Ramos (cell line): ENCODE results near the gene PAPSS2.
"Not testable (repeated sequence)": the region's sequence is repeated elsewhere in the genome, so short reads cannot be mapped to it uniquely, and the experiment has no call there.

Experiments used
- in situ Hi-C: fragments of 300-500 bp; cut with MboI; formaldehyde crosslinking; loops from one replicate; pipeline ENCODE4 v1.14.3; 2022; ENCODE audit warnings: low sequenced_read_pairs; ENCODE audit not compliant: unreplicated experiment

Gene PAPSS2

DNA sequence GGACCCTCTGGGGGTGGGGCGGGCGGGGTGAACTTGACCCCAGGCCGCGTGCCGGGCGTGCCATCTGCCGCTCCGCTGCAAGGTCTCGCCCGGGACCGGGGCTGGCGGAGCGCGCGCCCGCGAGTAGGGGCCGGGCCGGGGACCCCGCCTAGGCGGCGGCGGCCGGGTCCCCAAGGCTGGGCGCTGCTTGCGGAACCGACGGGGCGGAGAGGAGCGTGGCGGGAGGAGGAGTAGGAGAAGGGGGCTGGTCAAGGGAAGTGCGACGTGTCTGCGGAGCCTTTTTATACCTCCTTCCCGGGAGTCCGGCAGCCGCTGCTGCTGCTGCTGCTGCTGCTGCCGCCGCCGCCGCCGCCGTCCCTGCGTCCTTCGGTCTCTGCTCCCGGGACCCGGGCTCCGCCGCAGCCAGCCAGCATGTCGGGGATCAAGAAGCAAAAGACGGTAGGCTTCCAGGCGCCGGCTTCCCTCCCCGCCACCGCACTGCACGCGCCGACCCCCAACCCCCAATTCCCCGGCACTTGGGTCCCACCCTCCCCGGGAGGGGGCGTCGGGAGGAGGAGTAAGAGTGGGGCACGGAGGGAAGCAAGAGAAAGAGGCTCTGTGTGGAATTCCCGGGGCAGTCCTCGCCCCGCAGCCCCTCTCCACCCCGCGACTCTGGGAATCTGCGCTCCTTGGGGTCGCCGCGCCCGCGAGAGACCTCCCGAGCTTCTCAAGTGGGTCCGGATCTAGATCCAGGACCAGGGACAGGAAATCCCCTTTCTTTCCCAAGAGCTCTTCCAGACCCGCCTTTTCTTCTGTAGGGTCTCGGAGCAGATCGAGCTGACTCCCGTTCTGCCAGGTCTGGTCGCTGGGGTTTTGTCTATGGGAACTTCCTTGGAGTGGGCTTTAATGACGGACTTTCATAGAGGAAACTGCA, at the start of gene PAPSS2:
Gene PAPSS2 (plus strand): TSS at position 308 of the 913 bp plus-strand sequence. CDS start 104 bp downstream, at position 412.
- in situ Hi-C loops = loop anchor here (10.0 to 25.0 kb wide), 2 partner anchors 75 to 902 kb away; no protein-coding TSS in a partner anchor

DNA sequence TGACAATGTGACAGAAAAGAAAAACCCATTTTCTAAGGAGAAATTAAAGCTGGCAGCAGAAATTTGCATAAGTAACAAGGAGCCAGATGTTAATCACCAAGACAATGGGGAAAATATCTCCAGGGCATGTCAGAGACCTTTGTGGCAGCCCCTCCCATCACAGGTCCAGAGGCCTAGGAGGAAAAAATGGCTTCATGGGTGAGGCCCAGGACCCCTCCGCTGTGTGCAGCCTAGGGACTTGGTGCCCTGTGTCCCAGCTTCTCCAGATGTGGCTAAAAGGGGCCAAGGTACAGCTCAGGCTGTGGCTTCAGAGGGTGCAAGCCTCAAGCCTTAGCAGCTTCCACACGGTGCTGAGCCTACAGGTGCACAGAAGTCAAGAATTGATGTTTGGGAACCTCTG, 48.3 kb upstream of the PAPSS2 start:
- in situ Hi-C loops = not testable (repeated sequence)

DNA sequence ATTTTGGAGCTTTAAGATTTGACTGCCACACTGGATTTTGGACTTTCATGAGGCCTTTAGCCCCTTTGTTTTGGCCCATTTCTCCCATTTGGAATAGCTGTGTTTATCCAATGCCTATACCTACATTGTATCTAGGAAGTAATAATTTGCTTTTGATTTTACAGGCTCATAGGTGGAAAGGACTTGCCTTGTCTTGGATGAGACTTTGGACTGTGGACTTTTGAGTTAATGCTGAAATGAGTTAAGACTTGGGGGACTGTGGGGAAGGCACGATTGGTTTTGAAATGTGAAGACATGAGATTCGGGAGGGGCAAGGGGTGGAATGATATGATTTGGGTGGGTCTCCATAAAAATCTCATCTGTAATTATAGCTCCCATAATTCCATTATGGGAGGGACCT, 47.6 kb upstream of the PAPSS2 start:
- in situ Hi-C loops = no loop called here

DNA sequence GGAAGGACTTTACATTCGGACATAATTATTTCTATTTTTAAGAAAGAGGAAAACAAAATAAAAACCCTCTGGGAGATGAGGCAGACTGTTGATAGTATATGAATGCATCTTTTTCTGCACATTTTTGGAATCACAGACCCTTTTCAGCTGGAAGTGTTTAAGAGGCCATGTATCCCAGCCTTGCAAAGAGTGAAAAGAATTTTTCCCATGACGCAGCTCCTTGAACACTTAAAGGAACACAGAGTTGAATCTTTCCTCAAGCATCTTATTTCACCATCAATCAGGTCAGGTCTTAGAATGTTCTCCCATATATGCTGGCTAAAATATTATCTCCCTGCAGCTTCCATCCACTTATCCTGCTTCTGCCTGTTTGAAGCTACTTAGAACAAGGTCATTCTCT, 45.9 kb upstream of the PAPSS2 start:
- in situ Hi-C loops = no loop called here

DNA sequence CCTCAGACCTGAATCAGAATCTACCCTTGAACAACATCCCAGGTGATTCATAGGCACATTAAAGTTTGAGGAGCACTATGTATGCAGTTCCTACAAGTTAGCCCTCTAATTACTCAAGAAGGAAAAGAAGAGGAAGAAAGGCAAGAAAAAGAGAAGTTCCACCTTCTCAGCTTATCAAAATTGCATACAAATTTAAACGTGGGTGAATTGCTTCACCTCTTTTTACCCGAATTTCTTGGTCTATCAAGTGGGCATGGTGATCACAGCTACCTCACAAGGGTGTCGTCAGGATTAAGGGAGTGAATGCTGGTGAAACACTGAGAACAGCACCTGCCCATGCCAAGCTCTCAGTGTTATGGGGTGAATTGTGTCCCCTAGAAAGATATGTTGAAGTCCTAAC, 43.8 kb upstream of the PAPSS2 start:
- in situ Hi-C loops = no loop called here

DNA sequence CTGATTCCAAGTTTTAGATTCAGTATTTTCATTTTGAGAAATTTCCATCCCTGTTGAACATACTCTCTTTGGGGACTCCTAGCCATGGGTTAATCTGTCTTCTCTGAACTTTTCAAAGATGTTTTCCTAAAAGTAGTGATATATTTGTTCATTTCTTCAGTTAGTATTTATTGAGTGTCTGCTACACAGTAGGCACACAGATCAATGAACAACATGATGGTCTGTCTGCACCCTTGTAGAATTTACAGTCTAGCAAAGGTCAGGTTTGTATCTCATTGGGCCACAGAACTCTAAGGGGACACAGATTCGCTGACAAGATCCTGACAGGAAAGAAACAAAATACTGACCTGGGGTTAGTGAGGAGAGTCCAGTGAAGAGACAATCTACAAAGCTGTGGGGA, 42.2 kb upstream of the PAPSS2 start:
- in situ Hi-C loops = no loop called here

DNA sequence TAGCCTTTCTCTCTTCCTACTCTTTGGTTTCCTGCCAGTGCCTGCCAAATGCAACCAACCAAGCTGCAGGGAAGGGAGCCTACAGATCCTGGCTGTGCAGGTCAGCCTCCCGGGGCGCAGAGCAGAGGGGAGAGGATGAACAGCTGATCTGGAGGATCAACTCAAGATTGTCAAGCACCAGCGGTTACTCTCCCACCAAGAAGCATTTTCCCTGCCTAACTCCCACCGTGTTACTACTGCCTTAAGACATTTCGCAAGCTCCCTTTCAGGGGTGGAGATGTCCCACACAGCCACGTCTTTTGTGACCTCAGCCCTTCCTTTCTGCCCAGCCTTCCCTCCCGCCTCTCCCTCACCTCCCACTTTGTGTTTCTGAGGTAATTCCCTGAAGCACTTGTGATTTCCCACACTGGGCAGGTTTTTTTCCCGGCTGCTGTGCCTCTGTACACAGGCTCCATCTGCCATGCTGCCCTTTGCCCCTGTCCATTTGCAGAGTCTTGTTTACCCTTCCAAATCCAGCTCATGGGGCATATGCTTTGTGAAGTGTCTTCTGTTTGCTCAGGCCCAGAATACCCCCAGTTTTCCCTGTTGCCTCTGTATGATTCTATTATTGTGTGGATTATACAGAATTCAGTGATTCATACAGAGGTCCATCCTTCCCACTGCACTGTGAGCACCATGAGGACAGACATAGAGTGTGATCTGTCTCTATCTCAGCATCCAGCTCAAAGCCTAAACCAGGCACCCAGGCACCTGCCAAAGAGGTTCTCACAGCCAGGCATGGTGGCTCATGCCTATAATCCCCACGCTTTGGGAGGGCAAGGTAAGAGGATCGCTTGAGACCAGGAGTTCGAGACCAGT, 40.9 kb upstream of the PAPSS2 start:
- in situ Hi-C loops = no loop called here

DNA sequence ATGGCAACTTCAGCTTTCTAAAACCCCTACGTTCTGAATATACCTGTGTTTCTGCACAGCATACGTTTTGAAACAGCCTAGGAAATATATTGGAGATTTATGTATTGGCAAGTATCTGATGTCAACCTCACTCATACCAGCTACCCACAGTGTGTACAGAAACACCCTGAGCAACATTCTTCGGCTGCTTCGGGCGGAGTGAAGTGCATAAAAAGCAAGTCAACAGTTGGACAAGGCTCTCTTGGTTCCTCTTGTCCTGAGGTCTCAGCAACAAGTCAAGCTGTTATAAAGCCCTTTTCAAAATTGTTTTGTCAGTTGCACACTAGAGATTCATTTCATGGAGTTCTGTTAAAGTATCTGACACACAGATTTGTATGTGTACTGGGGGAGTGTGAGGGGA, 40.0 kb upstream of the PAPSS2 start:
- in situ Hi-C loops = no loop called here

DNA sequence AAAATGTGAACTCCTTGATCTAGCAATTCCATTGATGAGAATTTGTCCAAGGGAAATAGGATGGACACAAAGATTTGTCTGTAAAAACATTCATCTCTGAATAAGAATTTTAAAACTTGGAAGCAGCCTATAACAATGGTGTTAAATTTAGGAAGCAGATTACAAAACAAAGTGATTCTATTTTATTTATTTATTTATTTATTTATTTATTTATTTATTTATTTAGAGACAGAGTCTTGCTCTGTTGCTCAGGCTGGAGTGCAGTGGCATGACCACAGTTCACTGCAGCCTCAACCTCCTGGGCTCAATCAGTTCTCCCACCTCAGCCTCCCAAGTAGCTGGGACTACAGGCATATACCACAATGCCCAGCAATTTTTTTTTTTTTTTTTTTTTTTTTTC, 38.2 kb upstream of the PAPSS2 start:
- in situ Hi-C loops = not testable (repeated sequence)

DNA sequence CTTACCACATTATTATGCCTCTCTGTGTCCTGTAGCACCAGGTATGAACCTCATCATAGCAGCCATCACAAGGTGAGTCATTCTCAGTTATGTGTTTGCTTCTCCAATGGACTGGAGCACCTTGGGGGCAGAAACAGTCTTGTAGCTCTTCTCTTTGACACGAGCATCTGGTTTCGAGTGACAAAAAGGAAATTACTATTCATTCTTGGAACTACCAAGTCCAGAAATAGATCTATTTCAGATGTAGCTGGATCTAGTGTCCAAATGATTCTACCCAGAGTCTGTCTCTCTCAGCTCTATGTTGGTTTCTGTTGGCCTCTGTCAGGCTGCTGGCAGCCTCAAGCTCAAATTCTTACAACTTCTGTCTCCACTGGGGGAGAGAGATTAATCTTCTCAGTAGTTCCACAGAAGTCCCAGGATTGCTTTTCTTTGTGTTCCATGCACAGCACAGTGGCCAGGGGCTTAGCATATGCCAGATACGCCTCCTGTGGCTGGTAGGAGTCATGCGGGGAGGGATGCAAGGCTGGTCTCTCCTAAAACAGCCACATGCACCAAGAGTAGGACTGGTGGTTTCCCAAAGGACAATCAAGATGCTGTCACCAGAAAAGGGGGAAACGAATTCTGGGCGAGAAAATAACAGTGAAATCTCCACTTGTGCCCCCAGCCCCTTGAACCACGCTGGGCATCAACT, 37.2 kb upstream of the PAPSS2 start:
- in situ Hi-C loops = no loop called here

DNA sequence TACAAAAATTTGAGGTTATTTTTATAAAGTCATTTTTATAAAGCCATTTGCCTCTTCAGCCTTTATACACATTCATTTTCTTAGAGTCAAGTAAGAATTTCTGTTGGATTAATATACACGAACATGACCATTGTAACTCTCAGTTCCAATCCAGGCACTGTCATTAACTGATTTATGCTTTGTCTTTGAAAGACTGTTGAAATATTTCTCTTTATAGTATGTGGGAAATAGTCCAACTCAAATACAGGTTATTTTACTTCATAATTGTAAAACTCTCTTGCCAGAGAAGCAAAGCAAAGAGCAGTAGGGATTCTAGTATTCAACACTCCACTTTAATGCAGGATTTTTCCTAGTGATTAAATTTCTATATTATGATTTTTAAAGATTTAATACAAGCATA, 36.5 kb upstream of the PAPSS2 start:
- in situ Hi-C loops = no loop called here

DNA sequence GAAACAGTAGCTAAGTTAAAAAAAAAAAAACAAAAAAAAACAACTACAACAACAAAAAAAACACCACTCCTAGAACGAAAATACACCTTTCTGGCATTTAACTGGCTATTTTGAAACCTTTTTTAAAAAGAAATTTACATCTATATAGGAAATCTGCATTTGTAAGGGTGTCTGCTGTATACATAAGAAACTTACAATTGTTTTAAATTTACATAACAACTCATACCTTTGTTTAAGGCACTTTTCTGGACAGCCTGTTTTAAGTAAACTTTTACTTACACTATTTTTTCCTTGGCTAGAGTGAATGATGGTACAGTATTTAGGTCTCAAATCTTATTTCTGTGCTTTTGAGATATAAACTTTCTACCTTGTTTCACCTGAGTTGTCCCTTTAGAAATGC, 34.0 kb upstream of the PAPSS2 start:
- in situ Hi-C loops = no loop called here

DNA sequence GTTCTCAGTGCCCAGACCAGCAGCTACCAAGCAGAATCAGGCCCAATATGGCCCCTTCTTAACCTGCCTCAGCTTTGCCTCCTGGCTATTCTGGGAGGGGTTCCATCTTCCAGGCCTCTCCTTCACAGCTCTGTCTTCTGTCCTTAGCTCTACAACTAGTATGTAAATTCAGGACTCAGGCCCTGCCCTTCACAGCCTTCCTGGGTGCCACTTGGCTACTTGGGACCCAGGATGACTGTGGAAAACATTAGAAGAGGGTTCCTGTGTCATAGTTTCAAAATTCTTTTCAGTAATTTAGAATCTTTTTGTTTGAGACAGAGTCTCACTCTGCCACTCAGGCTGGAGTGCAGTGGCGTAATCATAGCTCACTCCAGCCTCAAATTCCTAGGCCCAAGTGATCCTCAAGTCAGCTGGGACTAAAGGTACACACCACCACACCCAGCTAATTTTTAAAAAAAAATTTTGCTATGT, 33.2 kb upstream of the PAPSS2 start:
- in situ Hi-C loops = no loop called here

DNA sequence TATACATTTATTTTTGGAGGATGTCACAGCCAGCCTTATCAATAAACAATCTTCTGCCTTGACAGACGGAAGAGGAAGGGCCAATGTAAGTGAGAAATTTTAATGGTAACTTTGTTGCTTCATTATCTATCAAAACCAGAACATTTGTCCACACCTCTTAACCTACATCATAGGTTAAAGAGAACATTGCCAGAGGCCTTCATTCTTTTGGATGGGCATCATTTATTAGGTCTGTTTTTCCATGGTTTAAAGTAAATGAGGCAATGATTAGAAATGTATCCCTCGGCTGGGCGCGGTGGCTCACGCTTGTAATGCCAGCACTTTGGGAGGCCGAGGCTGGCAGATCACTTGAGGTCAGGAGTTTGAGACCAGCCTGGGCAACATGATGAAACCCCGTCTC, 29.5 kb upstream of the PAPSS2 start:
- in situ Hi-C loops = no loop called here

DNA sequence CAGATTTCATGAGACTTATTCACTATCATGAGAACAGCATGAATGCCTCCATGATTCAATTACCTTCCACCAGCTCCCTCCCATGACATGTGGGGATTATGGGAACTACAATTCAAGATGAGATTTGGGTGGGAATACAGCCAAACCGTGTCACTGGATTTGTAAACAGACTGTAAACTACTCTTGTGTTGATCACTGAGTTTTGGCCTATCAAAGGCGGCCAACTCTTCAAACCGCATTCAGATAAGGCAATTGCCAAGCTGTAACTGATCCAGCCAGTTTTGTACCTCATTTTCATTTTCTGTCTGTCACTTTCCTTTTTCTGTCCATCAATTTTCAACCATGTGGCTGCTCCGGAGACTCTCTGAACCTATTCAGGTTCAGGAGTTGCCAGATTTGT, 27.2 kb upstream of the PAPSS2 start:
- in situ Hi-C loops = no loop called here

DNA sequence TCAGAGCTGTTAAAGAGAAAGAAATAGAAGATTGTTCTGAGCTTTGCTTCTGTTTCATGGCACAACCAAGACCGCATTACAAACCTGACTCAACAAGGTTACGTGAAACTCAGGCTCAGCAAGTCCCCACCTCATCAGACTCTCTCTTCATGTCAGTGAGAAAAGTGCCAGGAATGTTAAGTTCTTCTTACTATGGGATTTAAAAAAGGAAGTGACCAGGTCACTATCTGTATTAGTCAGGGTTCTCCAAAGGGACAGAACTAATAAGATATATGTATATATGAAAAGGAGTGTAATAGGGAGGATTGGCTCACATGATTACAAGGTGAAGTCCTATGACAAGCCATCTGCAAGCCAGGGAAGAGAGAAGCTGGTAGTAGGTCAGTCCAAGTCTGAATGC, 25.4 kb upstream of the PAPSS2 start:
- in situ Hi-C loops = no loop called here

DNA sequence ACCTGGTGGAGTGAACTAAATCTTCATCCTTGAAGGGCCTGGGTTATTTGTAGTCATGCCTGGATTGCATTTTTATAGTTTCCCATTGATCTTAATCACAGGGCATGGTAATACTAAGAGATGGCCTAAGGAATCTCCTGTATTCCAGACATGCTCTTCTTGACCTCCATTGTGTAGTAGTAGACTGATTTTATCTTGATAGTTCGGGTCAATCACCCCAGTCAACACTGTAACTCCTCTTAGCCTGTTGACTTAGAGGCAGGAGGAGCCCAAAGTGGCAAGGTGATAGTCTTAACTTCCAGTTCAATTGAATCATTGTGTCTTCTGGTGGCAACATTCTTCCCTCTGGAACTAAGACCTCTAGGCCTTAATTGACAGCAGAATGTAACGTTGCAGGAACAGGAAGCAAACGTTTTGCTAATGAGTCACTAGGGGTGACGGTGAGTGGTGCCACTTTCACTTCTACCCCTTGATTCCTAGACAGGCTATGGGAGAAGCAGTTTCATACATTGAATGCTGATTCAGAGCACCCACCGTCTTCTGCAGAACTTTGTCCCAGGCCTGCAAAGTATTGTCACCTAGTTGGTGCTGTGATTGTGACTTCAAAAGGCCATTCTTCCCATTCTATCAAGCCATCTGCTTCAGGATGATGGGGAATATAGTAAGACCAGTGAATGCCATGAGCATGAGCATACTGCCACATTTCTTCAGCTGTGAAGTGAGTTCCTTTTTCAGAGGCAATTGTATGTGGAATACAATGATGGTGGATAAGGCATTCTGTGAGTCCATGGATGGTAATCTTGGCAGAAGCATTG, 24.0 kb upstream of the PAPSS2 start:
- in situ Hi-C loops = no loop called here

DNA sequence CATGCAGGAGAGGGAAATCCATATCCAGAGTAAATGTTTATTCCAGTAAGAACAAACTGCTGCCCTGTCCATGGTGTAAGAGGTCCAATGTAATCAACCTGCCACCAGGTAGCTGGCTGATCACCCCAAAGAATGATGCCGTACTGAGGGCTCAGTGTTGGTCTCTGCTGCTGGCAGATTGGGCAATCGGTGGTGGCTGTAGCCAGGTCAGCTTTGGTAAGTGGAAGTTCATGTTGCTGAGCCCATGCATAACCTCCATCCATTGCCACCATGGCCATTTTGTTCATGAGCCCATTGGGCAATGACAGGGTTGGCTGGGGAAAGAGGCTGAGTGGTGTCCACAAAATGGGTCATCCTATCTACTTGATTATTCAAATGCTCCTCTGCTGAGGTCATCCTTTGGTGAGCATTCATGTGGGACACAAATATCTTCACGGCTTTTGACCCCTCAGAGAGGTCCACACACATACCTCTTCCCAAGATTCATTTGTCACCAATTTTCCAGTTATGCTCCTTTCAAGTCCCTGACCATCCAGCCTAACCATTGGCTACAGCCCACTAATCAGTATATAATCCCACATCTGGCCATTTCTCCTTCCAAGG, 23.3 kb upstream of the PAPSS2 start:
- in situ Hi-C loops = no loop called here

DNA sequence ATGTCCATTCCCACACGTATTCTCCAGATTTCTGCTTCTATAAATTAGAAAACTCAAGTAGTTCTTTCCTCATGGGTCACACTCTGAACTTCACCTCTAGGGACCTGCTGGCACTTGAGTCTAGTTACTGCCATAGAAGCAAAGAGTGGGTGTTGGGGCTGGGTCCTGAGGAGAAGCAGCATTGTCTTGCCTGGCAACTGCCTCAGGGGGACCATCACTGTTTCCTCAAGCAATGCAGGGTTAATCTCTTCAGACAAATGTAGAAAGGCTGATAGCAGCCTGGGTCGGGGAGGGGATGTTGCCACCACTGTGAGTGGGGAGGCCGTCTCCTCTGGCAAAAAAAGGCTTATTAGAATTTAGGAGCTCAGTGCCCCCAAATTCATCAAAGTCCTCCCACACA, 20.2 kb upstream of the PAPSS2 start:
- in situ Hi-C loops = no loop called here
